Fibroblast of pulmonary artery (primary cell): ENCODE results near the gene TBL1X.

ENCODE experiments used
- DNase-seq: peaks from one replicate; pipeline ENCODE4 v3.0.0-alpha.2; 2010; ENCODE audit warnings: low read depth
- H3K4me3 ChIP-seq: replicated peaks from 2 replicates; pipeline ENCODE4 v1.5.1; 2011; ENCODE audit warnings: low read depth, mild to moderate bottlenecking, control low read depth, low read length, moderate library complexity
- CTCF ChIP-seq: IDR thresholded peaks from 2 replicates; pipeline ENCODE4 v1.5.1; 2011; ENCODE audit warnings: mild to moderate bottlenecking, control low read depth, low read length, inconsistent platforms; ENCODE audit errors: missing control alignments

TBL1X gene

GRCh38 chrX:9704876-9705465 is 240.1 kb downstream of the TBL1X start:
- DNase-seq: no peak
- no peak for TF ChIP-seq CTCF
- H3K4me3 ChIP-seq: no peak overlapping the region

DNA sequence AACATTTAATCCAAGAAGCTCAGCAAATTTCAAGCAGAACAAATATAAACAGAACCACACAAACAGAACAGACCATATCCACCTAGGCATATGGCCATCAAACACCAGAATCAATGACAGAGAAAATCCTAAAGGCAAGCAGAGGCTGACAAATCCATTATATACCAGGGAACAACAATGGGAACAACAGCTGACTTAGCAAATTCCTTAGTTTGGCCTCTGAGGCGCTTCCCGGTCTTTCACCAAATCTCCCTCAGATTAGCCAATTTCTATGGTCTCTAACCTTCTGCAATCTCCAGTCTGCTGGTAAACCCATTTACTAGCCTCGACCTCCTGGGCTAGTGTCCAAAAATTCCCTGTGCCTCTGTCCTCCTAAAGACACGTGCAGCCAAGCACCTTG is 241.6 kb downstream of the TBL1X start:
- no peak for TF ChIP-seq CTCF
- H3K4me3 ChIP-seq: no peak overlapping the region
- DNase-seq: no peak

DNA sequence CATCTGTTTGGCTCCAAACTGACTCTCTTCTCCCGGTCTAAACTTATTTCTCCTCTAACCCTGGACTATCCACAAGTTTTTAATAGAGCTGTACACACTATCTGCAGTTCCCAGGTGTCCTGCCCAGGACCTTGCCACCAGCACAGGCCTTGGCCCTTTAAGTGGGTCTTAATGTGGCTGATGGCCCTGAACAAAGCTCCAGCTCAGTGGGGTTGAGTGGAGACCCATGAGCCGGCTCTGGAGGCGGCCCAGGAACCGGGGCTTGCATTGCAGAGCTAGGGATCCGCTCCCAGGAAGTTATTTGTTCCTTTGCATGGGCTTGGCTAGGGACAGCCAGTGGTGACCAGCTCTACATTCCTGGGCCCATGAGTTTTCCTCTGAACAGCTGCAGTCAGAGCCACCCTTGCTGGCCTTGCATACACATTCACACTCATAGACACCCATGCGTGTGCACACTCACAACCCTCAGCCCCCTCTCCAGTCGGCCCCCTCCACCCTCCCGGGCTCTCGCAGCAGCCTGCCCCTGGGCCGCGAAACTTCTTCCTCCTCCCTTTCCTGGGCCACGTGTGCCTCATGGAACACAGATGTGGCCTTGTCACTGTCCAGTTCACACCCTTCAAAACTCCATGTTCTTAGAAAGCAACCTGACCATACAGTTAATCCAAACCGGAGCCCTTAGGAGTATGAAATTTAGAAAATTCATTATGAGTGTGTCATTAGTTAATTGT is 242.6 kb downstream of the TBL1X start:
- TF ChIP-seq CTCF: no peak
- no peak for DNase-seq
- no peak overlapping the region for H3K4me3 ChIP-seq

DNA sequence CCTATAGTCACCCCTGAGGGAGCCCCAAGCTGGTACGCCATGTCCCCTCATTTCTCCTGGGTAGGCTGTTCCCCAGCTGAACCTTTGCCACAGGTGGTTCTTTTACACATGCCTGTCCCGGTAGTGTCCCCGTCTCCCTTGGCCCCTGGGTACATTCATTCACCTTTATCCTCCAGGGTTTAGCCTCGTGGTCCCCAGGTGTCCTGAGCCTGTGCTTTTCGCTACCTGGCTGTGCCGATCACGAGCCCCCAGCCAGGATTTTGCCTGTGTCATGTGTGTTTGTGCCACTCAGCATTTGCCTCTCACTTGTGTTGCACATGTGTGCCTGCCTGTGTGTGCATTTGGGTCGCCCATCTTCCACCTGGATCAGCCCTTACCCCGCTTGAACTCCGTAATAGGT is 243.2 kb downstream of the TBL1X start:
- no peak for DNase-seq
- H3K4me3 ChIP-seq: no peak overlapping the region
- TF ChIP-seq CTCF: no peak

- no peak overlapping the region for H3K4me3 ChIP-seq
- peak; percentile 72 for TF ChIP-seq CTCF
- DNase-seq: peak; percentile 73
Measured at GRCh38 chrX:9708923-9709553, 244.2 kb downstream of the TBL1X start.

GRCh38 chrX:9710332-9710731 is 245.5 kb downstream of the TBL1X start:
- TF ChIP-seq CTCF: no peak
- DNase-seq: no peak

More at GRCh38 chrX:9710332-9710731, 245.5 kb downstream of the TBL1X start:
- H3K4me3 ChIP-seq: no peak overlapping the region
